GM12864 (cell line): ENCODE data around the gene HSPA1L.

Source experiments
- DNase-seq: peaks from one replicate; pipeline ENCODE4 v3.0.0-alpha.2; 2011; ENCODE audit warnings: low read depth
- H3K4me3 ChIP-seq: 2 replicates; pipeline ENCODE4 v1.5.1; 2011; ENCODE audit warnings: mild to moderate bottlenecking, low read depth, low read length, control low read depth
- CTCF ChIP-seq: IDR thresholded peaks from 2 replicates; pipeline ENCODE4 v1.5.1; 2011; ENCODE audit warnings: low read depth, mild to moderate bottlenecking, moderate library complexity, low read length, control low read depth, inconsistent platforms; ENCODE audit errors: missing control alignments

HSPA1L gene

GRCh38 chr6:31763619-31763940 lies 51.5 kb downstream of the HSPA1L start:
- no peak for TF ChIP-seq CTCF
- DNase-seq = no peak
- no peak overlapping the region for H3K4me3 ChIP-seq

GRCh38 chr6:31762878-31763618 lies 52.0 kb downstream of the HSPA1L start:
- H3K4me3 ChIP-seq = no peak overlapping the region
- no peak for TF ChIP-seq CTCF
- no peak for DNase-seq

- TF ChIP-seq CTCF = no peak
- H3K4me3 ChIP-seq = no peak within 1 kb of the TSS
- DNase-seq = no peak
Observed at GRCh38 chr6:31762356-31762755, 52.7 kb downstream of the HSPA1L start, which contains the start of gene SAPCD1. TSS of gene SAPCD1 (plus strand) at chr6:31762656. CDS start at chr6:31763055, 399 bp downstream.

GRCh38 chr6:31761343-31761742 lies 53.7 kb downstream of the HSPA1L start:
- DNase-seq = no peak
- H3K4me3 ChIP-seq = no peak overlapping the region
- no peak for TF ChIP-seq CTCF

GRCh38 chr6:31760790-31761189 lies 54.3 kb downstream of the HSPA1L start:
- DNase-seq = no peak
- no peak for TF ChIP-seq CTCF
- H3K4me3 ChIP-seq = no peak overlapping the region
